ENCODE measurements around the gene AMT. TPM values are rescaled to one million over a fixed set of nuclear protein-coding genes. Genes with fewer than 3 reads are reported as not detected.
"Not testable (repeated sequence)": the region's sequence is repeated elsewhere in the genome, so short reads cannot be mapped to it uniquely, and the experiment has no call there.

The AMT gene
- total RNA-seq, 1 donor from 2014 or later = 4.8 TPM

GRCh38 chr3:49401766-49402165 lies 20.5 kb downstream of the AMT start:
- H3K4me1 Mint-ChIP-seq (ENCODE audit: low read depth) = peaks cover 64% of the 10 kb centered on the region
- no peak for DNase-seq (ENCODE audit: low spot score)
- peaks cover 6% of the 10 kb centered on the region for H3K36me3 Mint-ChIP-seq (ENCODE audit: low read depth)
- no peaks in the 10 kb centered on the region for H3K9me3 Mint-ChIP-seq (ENCODE audit: low read depth)
- H3K27ac Mint-ChIP-seq (ENCODE audit: unreplicated experiment) = no peak overlapping the region
- H3K27me3 Mint-ChIP-seq (ENCODE audit: low read depth) = no peaks in the 10 kb centered on the region
- no peak for TF ChIP-seq CTCF (IDR thresholded peaks at IDR 0.05)
- no peak overlapping the region for H3K4me3 Mint-ChIP-seq (ENCODE audit: unreplicated experiment)

GRCh38 chr3:49399461-49399860 lies 22.8 kb downstream of the AMT start:
- DNase-seq (ENCODE audit: low spot score) = no peak
- no peak for TF ChIP-seq CTCF (IDR thresholded peaks at IDR 0.05)
- H3K27ac Mint-ChIP-seq (ENCODE audit: unreplicated experiment) = peak overlapping the region; percentile 85
- H3K27me3 Mint-ChIP-seq (ENCODE audit: low read depth) = no peaks in the 10 kb centered on the region
- H3K4me1 Mint-ChIP-seq (ENCODE audit: low read depth) = peaks cover 61% of the 10 kb centered on the region
- no peaks in the 10 kb centered on the region for H3K9me3 Mint-ChIP-seq (ENCODE audit: low read depth)
- H3K36me3 Mint-ChIP-seq (ENCODE audit: low read depth) = peaks cover 13% of the 10 kb centered on the region
- no peak overlapping the region for H3K4me3 Mint-ChIP-seq (ENCODE audit: unreplicated experiment)

- Mint-ChIP-seq H3K27ac (ENCODE audit: unreplicated experiment) (peak overlapping the region; percentile 80), H3K9me3 (ENCODE audit: low read depth) (no peaks in the 10 kb centered on the region), H3K27me3 (ENCODE audit: low read depth) (no peaks in the 10 kb centered on the region), H3K36me3 (ENCODE audit: low read depth) (peaks cover 14% of the 10 kb centered on the region), H3K4me1 (ENCODE audit: low read depth) (peaks cover 60% of the 10 kb centered on the region), H3K4me3 (ENCODE audit: unreplicated experiment) (no peak overlapping the region)
- no peak for TF ChIP-seq CTCF (IDR thresholded peaks at IDR 0.05)
- DNase-seq (ENCODE audit: low spot score) = no peak
These were observed 24.8 kb downstream of the AMT start for GRCh38 chr3:49397470-49397869.

- Mint-ChIP-seq H3K27ac (ENCODE audit: unreplicated experiment) (peak overlapping the region; percentile 70), H3K4me1 (ENCODE audit: low read depth) (peaks cover 39% of the 10 kb centered on the region), H3K36me3 (ENCODE audit: low read depth) (peaks cover 11% of the 10 kb centered on the region)
- DNase-seq (ENCODE audit: low spot score) = peak; percentile 14
- H3K27me3 Mint-ChIP-seq (ENCODE audit: low read depth); H3K4me3 Mint-ChIP-seq (ENCODE audit: unreplicated experiment); H3K9me3 Mint-ChIP-seq (ENCODE audit: low read depth): not testable (repeated sequence)
These were observed 31.0 kb downstream of the AMT start for GRCh38 chr3:49391310-49391709.

GRCh38 chr3:49389297-49389696 lies 33.0 kb downstream of the AMT start:
- Mint-ChIP-seq H3K36me3 (ENCODE audit: low read depth) (peaks cover 3% of the 10 kb centered on the region), H3K27me3 (ENCODE audit: low read depth) (no peaks in the 10 kb centered on the region), H3K27ac (ENCODE audit: unreplicated experiment) (no peak overlapping the region), H3K9me3 (ENCODE audit: low read depth) (no peaks in the 10 kb centered on the region), H3K4me3 (ENCODE audit: unreplicated experiment) (no peak overlapping the region), H3K4me1 (ENCODE audit: low read depth) (peaks cover 40% of the 10 kb centered on the region)
- peak; percentile 0 for DNase-seq (ENCODE audit: low spot score)
- TF ChIP-seq CTCF (IDR thresholded peaks at IDR 0.05) = no peak

GRCh38 chr3:49388289-49388820 lies 33.9 kb downstream of the AMT start:
- peak overlapping the region; percentile 80 for H3K27ac Mint-ChIP-seq (ENCODE audit: unreplicated experiment)
- no peaks in the 10 kb centered on the region for H3K27me3 Mint-ChIP-seq (ENCODE audit: low read depth)
- H3K4me1 Mint-ChIP-seq (ENCODE audit: low read depth) = peaks cover 47% of the 10 kb centered on the region
- H3K36me3 Mint-ChIP-seq (ENCODE audit: low read depth) = peaks cover 3% of the 10 kb centered on the region
- DNase-seq (ENCODE audit: low spot score) = peak; percentile 18
- TF ChIP-seq CTCF (IDR thresholded peaks at IDR 0.05) = no peak
- H3K9me3 Mint-ChIP-seq (ENCODE audit: low read depth) = no peaks in the 10 kb centered on the region
- no peak overlapping the region for H3K4me3 Mint-ChIP-seq (ENCODE audit: unreplicated experiment)
